ENCODE data around the gene GAB1. TPM values are rescaled to one million over a fixed set of nuclear protein-coding genes. Genes with fewer than 3 reads are reported as not detected.

GAB1 gene
- total RNA-seq, 1 donor from 2014 or later: 1.4 TPM

- H3K9me3 Mint-ChIP-seq: no peaks in the 10 kb centered on the region
- intact Hi-C loops (cut with micrococcal nuclease): no loop called here
These were observed 53.0 kb downstream of the GAB1 start for GRCh38 chr4:143389579-143390195.

GRCh38 chr4:143390764-143391163, 54.1 kb downstream of the GAB1 start:
- intact Hi-C loops (cut with micrococcal nuclease): no loop called here
- Mint-ChIP-seq H3K27me3 (ENCODE audit: insufficient read depth) (peaks cover 9% of the 10 kb centered on the region), H3K4me3 (no peak overlapping the region)

More at GRCh38 chr4:143389579-143390195, 53.0 kb downstream of the GAB1 start:
- no peak overlapping the region for H3K27ac Mint-ChIP-seq
- H3K27me3 Mint-ChIP-seq (ENCODE audit: insufficient read depth): peaks cover 6% of the 10 kb centered on the region
- no peaks in the 10 kb centered on the region for H3K36me3 Mint-ChIP-seq (ENCODE audit: low read depth)
- H3K4me1 Mint-ChIP-seq (ENCODE audit: low read depth): no peaks in the 10 kb centered on the region
- no peak for DNase-seq (ENCODE audit: low spot score)
- H3K4me3 Mint-ChIP-seq: no peak overlapping the region

DNA sequence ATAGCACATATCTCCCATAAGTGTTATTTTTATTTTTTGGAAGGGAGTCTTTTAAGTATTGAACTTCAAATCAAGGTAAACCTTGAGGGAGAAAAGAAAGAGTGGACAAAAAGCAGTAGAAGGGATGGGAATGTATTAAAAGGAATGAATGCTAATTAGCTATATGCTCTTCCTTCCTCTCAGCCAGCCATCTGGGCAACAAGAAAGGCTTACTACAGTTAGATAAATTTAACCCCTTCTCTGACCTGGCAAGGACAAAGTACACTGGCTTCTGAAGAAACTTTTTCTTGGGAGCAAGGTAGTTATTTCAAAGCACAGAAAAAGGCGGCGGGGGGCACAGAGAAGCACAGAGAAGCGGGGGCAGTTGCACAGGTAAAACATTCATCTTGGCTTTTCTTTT, 54.6 kb downstream of the GAB1 start:
- no peak overlapping the region for H3K27ac Mint-ChIP-seq

More at GRCh38 chr4:143390764-143391163, 54.1 kb downstream of the GAB1 start:
- Mint-ChIP-seq H3K9me3 (no peaks in the 10 kb centered on the region), H3K27ac (no peak overlapping the region), H3K4me1 (ENCODE audit: low read depth) (no peaks in the 10 kb centered on the region), H3K36me3 (ENCODE audit: low read depth) (no peaks in the 10 kb centered on the region)
- DNase-seq (ENCODE audit: low spot score): no peak

GRCh38 chr4:143391895-143392294, 55.2 kb downstream of the GAB1 start:
- DNase-seq (ENCODE audit: low spot score): no peak
- Mint-ChIP-seq H3K4me3 (no peak overlapping the region), H3K4me1 (ENCODE audit: low read depth) (no peaks in the 10 kb centered on the region), H3K27me3 (ENCODE audit: insufficient read depth) (peaks cover 12% of the 10 kb centered on the region), H3K27ac (no peak overlapping the region), H3K9me3 (no peaks in the 10 kb centered on the region), H3K36me3 (ENCODE audit: low read depth) (no peaks in the 10 kb centered on the region)
- intact Hi-C loops (cut with micrococcal nuclease): no loop called here

More for the DNA sequence above, 54.6 kb downstream of the GAB1 start:
- no peak for DNase-seq (ENCODE audit: low spot score)
- intact Hi-C loops (cut with micrococcal nuclease): no loop called here
- no peak overlapping the region for H3K4me3 Mint-ChIP-seq
- no peaks in the 10 kb centered on the region for H3K9me3 Mint-ChIP-seq
- H3K27me3 Mint-ChIP-seq (ENCODE audit: insufficient read depth): peaks cover 11% of the 10 kb centered on the region
- no peaks in the 10 kb centered on the region for H3K36me3 Mint-ChIP-seq (ENCODE audit: low read depth)
- no peaks in the 10 kb centered on the region for H3K4me1 Mint-ChIP-seq (ENCODE audit: low read depth)

DNA sequence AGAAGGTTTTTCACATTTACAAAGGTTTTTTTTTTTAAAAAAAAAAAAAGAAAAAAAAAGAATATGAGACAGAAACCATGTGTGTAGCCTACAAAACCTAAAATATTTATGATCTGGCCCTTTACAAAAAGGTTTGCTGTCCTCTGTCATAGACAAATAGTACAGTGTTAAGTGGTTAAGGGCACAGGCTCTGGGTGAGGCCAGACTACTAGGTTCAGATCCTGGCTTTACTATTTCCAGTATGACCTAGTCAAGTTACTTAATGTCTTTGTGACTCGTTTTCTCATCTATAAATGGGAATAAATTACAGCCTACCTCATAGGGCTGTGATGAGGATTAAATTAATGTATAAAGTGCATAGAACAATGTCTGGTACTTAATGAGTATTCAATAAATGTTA, 56.5 kb downstream of the GAB1 start:
- H3K9me3 Mint-ChIP-seq: no peaks in the 10 kb centered on the region
- no peaks in the 10 kb centered on the region for H3K4me1 Mint-ChIP-seq (ENCODE audit: low read depth)
- H3K27ac Mint-ChIP-seq: no peak overlapping the region
- no peaks in the 10 kb centered on the region for H3K36me3 Mint-ChIP-seq (ENCODE audit: low read depth)
- no peak overlapping the region for H3K4me3 Mint-ChIP-seq
- intact Hi-C loops (cut with micrococcal nuclease): no loop called here
- DNase-seq (ENCODE audit: low spot score): no peak
- peaks cover 19% of the 10 kb centered on the region for H3K27me3 Mint-ChIP-seq (ENCODE audit: insufficient read depth)

GRCh38 chr4:143394739-143395453, 58.2 kb downstream of the GAB1 start:
- Mint-ChIP-seq H3K36me3 (ENCODE audit: low read depth) (no peaks in the 10 kb centered on the region), H3K4me1 (ENCODE audit: low read depth) (no peaks in the 10 kb centered on the region), H3K4me3 (no peak overlapping the region), H3K27me3 (ENCODE audit: insufficient read depth) (peaks cover 20% of the 10 kb centered on the region), H3K27ac (no peak overlapping the region), H3K9me3 (no peaks in the 10 kb centered on the region)
- intact Hi-C loops (cut with micrococcal nuclease): loop anchor here (5.0 kb wide), 2 partner anchors 87 to 208 kb away; no protein-coding TSS in a partner anchor
- DNase-seq (ENCODE audit: low spot score): no peak

DNA sequence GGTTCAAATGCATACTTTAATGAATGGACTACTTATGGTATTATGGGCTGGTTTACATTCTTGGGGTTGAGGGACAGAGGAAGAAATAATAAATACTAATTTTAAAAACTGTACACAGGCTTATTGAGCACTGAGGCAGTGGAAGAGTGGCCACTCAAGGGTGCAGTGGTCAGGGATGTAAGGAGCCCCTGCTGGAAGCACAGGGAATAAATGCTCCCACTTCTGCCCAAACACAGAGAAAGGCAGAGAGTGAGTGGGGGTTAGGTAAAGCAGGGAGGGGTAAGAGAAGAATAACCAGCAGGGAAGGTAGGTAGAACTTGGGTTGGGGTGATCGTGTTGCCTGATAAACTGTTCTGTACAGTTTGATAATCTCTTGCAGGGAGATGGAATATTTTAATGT, 60.0 kb downstream of the GAB1 start:
- Mint-ChIP-seq H3K27me3 (ENCODE audit: insufficient read depth) (peaks cover 17% of the 10 kb centered on the region), H3K4me1 (ENCODE audit: low read depth) (no peaks in the 10 kb centered on the region), H3K36me3 (ENCODE audit: low read depth) (no peaks in the 10 kb centered on the region), H3K9me3 (no peaks in the 10 kb centered on the region), H3K4me3 (no peak overlapping the region), H3K27ac (no peak overlapping the region)
- intact Hi-C loops (cut with micrococcal nuclease): loop anchor here (5.0 kb wide), 2 partner anchors 86 to 209 kb away; no protein-coding TSS in a partner anchor
- no peak for DNase-seq (ENCODE audit: low spot score)

- no peaks in the 10 kb centered on the region for H3K9me3 Mint-ChIP-seq
- no peak overlapping the region for H3K4me3 Mint-ChIP-seq
- H3K36me3 Mint-ChIP-seq (ENCODE audit: low read depth): no peaks in the 10 kb centered on the region
- DNase-seq (ENCODE audit: low spot score): no peak
- intact Hi-C loops (cut with micrococcal nuclease): loop anchor here (5.0 kb wide), 2 partner anchors 85 to 210 kb away; no protein-coding TSS in a partner anchor
- no peaks in the 10 kb centered on the region for H3K4me1 Mint-ChIP-seq (ENCODE audit: low read depth)
- no peak overlapping the region for H3K27ac Mint-ChIP-seq
- peaks cover 17% of the 10 kb centered on the region for H3K27me3 Mint-ChIP-seq (ENCODE audit: insufficient read depth)
These were observed 60.7 kb downstream of the GAB1 start for GRCh38 chr4:143397335-143397734.

DNA sequence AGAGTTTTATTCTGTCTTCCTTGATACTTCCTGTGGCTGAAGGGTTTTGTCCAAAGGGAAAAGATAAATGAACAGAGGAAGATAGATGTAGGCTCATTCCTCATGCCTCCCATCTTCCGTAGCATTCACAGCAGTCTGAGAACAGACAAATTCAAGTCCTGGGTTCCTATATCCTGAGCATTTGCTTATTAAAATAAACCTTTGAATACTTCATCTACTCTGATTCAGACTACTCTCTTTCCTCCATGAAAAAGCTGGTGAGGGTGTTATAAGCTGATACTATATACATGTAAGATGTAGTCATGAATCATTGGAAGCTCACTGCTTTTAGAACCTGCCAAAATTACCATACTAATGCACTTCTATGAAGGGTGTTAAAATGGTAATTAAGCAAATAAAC, 61.2 kb downstream of the GAB1 start:
- H3K4me3 Mint-ChIP-seq: no peak overlapping the region
- H3K27me3 Mint-ChIP-seq (ENCODE audit: insufficient read depth): peaks cover 17% of the 10 kb centered on the region
- H3K36me3 Mint-ChIP-seq (ENCODE audit: low read depth): no peaks in the 10 kb centered on the region
- H3K9me3 Mint-ChIP-seq: no peaks in the 10 kb centered on the region
- H3K4me1 Mint-ChIP-seq (ENCODE audit: low read depth): peaks cover 2% of the 10 kb centered on the region
- intact Hi-C loops (cut with micrococcal nuclease): loop anchor here (2.0 to 5.0 kb wide), 3 partner anchors 84 to 211 kb away; partner anchors contain the start of gene SMARCA5
- DNase-seq (ENCODE audit: low spot score): no peak
- H3K27ac Mint-ChIP-seq: no peak overlapping the region

DNA sequence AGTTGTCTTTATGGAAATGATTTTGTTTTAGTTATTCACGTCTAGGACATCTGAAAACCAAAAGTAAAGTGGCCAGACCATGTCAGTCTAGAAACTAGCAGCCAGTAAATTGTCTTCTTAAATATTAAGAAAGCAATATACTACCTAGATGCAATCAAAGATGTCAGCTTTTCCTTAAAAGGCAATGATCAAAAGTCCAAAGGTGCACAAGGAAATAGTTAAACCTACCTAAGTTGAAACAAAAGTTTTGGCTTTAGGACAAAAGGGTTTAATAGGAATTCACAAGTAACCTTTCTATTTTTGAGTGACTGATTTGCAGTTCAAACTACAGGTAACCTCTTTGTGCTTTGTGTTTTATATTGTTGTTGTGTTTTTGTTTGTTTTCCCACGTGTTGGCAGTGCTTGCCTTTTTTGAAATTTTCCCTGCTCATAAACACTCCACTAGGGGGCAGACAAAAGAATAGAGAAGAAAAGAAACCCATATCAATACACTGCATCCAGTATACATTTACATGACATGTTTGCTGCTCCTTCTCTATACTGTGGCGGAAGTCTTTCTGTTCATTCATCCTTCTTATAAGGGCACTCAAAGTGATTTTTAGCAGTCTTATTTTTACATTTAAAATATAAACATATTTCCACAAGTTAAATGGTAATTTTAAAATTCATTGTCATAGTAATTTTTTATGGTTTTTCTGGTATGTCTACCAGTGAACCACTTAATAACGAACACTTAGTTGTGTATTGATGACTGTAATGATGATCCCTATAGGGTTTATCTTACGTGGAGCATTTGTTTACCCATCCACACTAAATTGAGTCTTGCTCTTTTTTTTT, 62.7 kb downstream of the GAB1 start:
- DNase-seq (ENCODE audit: low spot score): no peak
- intact Hi-C loops (cut with micrococcal nuclease): loop anchor here (2.0 to 5.0 kb wide), 3 partner anchors 83 to 212 kb away; partner anchors contain the start of gene SMARCA5
- H3K4me3 Mint-ChIP-seq: no peak overlapping the region
- no peaks in the 10 kb centered on the region for H3K36me3 Mint-ChIP-seq (ENCODE audit: low read depth)
- peaks cover 11% of the 10 kb centered on the region for H3K4me1 Mint-ChIP-seq (ENCODE audit: low read depth)
- peaks cover 17% of the 10 kb centered on the region for H3K27me3 Mint-ChIP-seq (ENCODE audit: insufficient read depth)
- no peaks in the 10 kb centered on the region for H3K9me3 Mint-ChIP-seq
- H3K27ac Mint-ChIP-seq: no peak overlapping the region

GRCh38 chr4:143400082-143400481, 63.4 kb downstream of the GAB1 start:
- H3K4me3 Mint-ChIP-seq: no peak overlapping the region
- no peaks in the 10 kb centered on the region for H3K36me3 Mint-ChIP-seq (ENCODE audit: low read depth)
- no peak overlapping the region for H3K27ac Mint-ChIP-seq
- DNase-seq (ENCODE audit: low spot score): no peak
- H3K9me3 Mint-ChIP-seq: no peaks in the 10 kb centered on the region
- intact Hi-C loops (cut with micrococcal nuclease): no loop called here
- peaks cover 13% of the 10 kb centered on the region for H3K27me3 Mint-ChIP-seq (ENCODE audit: insufficient read depth)
- peaks cover 15% of the 10 kb centered on the region for H3K4me1 Mint-ChIP-seq (ENCODE audit: low read depth)

DNA sequence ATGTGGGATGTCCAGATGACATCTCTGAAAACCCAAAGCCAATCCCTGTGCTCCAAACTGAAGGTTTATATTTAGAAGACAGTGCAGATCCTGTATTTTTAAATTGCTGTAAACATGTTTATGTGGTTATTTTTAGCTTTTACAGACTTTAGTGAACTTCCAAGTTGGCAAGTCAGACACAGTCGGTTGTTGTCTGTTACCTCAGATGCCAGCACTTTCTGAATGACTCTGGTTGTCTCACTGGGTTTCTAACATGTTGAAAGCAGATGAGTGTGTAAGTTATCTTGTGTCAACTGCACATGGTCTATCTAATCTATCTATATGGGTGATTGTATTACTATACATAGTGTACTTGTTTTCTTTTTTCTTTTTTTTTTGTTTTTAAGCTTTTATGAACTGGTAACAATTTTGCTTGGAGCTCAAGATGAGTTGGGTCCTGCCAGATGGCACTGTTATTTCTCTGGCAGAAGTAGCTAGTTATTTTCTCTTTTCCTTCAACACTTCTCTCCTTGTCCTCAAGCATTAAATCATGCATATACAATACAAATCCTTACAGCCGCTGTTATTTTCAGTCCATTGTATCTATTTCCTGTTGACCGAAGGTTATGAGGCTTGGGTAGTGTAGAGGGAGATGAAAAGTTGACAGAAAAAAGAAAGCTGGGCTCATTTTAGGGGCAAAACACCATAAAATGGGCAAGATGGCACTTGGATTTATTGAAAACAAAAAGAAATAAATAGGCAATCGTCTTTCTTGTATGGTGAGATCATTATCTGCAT, 66.3 kb downstream of the GAB1 start:
- Mint-ChIP-seq H3K27me3 (ENCODE audit: insufficient read depth) (peaks cover 4% of the 10 kb centered on the region), H3K27ac (no peak overlapping the region), H3K9me3 (no peaks in the 10 kb centered on the region), H3K36me3 (ENCODE audit: low read depth) (no peaks in the 10 kb centered on the region), H3K4me3 (no peak overlapping the region), H3K4me1 (ENCODE audit: low read depth) (peaks cover 32% of the 10 kb centered on the region)
- no peak for DNase-seq (ENCODE audit: low spot score)
- intact Hi-C loops (cut with micrococcal nuclease): no loop called here

Data from activated T-helper 1 cell treated with anti-CD3 and anti-CD28 coated beads, Interleukin-12 subunit alpha, Interleukin-12 subunit beta, Interleukin-2, Interleukin-4 antibody, amounts not matched to agents 30 ng/mL and 10 ng/mL and 1 ng/mL, durations not matched to agents 14 hours and 24 hours and 36 hours (primary cell).